Naive thymus-derived CD4-positive, alpha-beta T cell (primary cell): ENCODE measurements around the gene ASAP2. TPM values are rescaled to one million over a fixed set of nuclear protein-coding genes. Genes with fewer than 3 reads are reported as not detected.
"Not testable (repeated sequence)": the region's sequence is repeated elsewhere in the genome, so short reads cannot be mapped to it uniquely, and the experiment has no call there.

Source experiments
- ATAC-seq: fragments of 150-1000 bp; cut with Tn5 transposase; 2 replicates; pipeline ENCODE4 v1.10.0; 2021; ENCODE audit warnings: mild to moderate bottlenecking, moderate library complexity
- CTCF ChIA-PET: fragments of 350-600 bp; sonication (Branson Sonifier 250); formaldehyde crosslinking; loops from one replicate; lab custom pipeline; 2021; ENCODE audit warnings: antibody characterized with exemption; lab: Charles Lee
- POLR2A ChIA-PET: fragments of 350-600 bp; sonication (Branson Sonifier 250); formaldehyde crosslinking; loops from one replicate; lab custom pipeline; 2021; ENCODE audit warnings: antibody characterized with exemption, inconsistent platforms; lab: Charles Lee
- DNase-seq, 9 donors: peaks; one replicate each; pipeline versions ENCODE4 v3.0.0 to v3.0.0-alpha.2; 2020 to 2022; ENCODE audit warnings: mixed read lengths in 1 of 9
- H3K27ac ChIP-seq: one replicate; pipeline ENCODE4 v1.7.0; 2013; ENCODE audit warnings: mild to moderate bottlenecking, low read depth, low read length, moderate library complexity
- H3K27me3 ChIP-seq, 2 donors: one replicate each; pipeline ENCODE4 v1.7.0; 2013; ENCODE audit warnings: low read length in 2 of 2, mild to moderate bottlenecking in 2 of 2, moderate library complexity in 2 of 2; ENCODE audit not compliant: control insufficient read depth in 2 of 2, insufficient read depth in 2 of 2
- H3K36me3 ChIP-seq, 3 experiments: 1 replicate in 2 of 3; 2 replicates in 1 of 3; pipeline ENCODE4 v1.7.0; 2013; ENCODE audit warnings: low read length in 3 of 3, mild to moderate bottlenecking in 3 of 3, moderate library complexity in 1 of 3; ENCODE audit not compliant: insufficient read depth in 3 of 3, control insufficient read depth in 2 of 3
- H3K4me1 ChIP-seq, 2 donors: one replicate each; pipeline ENCODE4 v1.7.0; 2013; ENCODE audit warnings: low read length in 2 of 2, mild to moderate bottlenecking in 2 of 2, moderate library complexity in 1 of 2; ENCODE audit not compliant: control insufficient read depth in 2 of 2, insufficient read depth in 2 of 2
- H3K4me3 ChIP-seq: 2 replicates; pipeline ENCODE4 v1.7.0; 2013; ENCODE audit warnings: mild to moderate bottlenecking, low read length
- H3K9me3 ChIP-seq, 3 experiments: 1 replicate in 2 of 3; 2 replicates in 1 of 3; pipeline ENCODE4 v1.7.0; 2013; ENCODE audit warnings: low read length in 3 of 3; ENCODE audit not compliant: control insufficient read depth in 2 of 3
- H3K27ac Mint-ChIP-seq, 9 donors: one replicate each; pipeline ENCODE4 v1.8.0; 2020 to 2022; ENCODE audit warnings: mixed read lengths in 9 of 9, mild to moderate bottlenecking in 8 of 9, moderate library complexity in 5 of 9, inconsistent platforms in 2 of 9
- H3K27me3 Mint-ChIP-seq, 5 donors: one replicate each; pipeline ENCODE4 v1.8.0; 2021 to 2022; ENCODE audit warnings: mixed read lengths in 5 of 5, mild to moderate bottlenecking in 1 of 5
- H3K36me3 Mint-ChIP-seq, 5 donors: one replicate each; pipeline ENCODE4 v1.8.0; 2020 to 2022; ENCODE audit warnings: mixed read lengths in 5 of 5, mild to moderate bottlenecking in 3 of 5, inconsistent platforms in 1 of 5
- H3K4me1 Mint-ChIP-seq, 7 donors: one replicate each; pipeline ENCODE4 v1.8.0; 2020 to 2022; ENCODE audit warnings: mixed read lengths in 7 of 7, mild to moderate bottlenecking in 3 of 7, inconsistent platforms in 1 of 7
- H3K4me3 Mint-ChIP-seq, 10 donors: one replicate each; pipeline ENCODE4 v1.8.0; 2020 to 2022; ENCODE audit warnings: mild to moderate bottlenecking in 10 of 10, mixed read lengths in 10 of 10, moderate library complexity in 6 of 10, inconsistent platforms in 2 of 10
- H3K9me3 Mint-ChIP-seq, 11 donors: one replicate each; pipeline ENCODE4 v1.8.0; 2020 to 2022; ENCODE audit warnings: mixed read lengths in 11 of 11, mild to moderate bottlenecking in 4 of 11, inconsistent platforms in 1 of 11, moderate library complexity in 1 of 11
- intact Hi-C, 2 donors: fragments of 100-400 bp; cut with micrococcal nuclease; formaldehyde crosslinking; loops; one replicate each; pipeline ENCODE4 v1.15.1; 2023
- polyA plus RNA-seq, 2 donors: library from polyadenylated mRNA; unstranded; fragments of 300-500 nt; fragmentation: Illumina TruSeq; gene quantifications; one replicate each; pipeline ENCODE4 v1.2.3, GENCODE V29; 2021
- total RNA-seq, 6 experiments: library from RNA in 5 of 6; stranded (reverse) in 5 of 6; gene quantifications; 1 replicate in 5 of 6; 2 replicates in 1 of 6; pipeline ENCODE4 v1.2.3 and lab custom pipeline; 2021 to 2026

Gene ASAP2
- total and polyA plus RNA-seq, 7 experiments from 2014 or later, result 0.10 to 1.2 (median 0.45) TPM; not detected in 4

GRCh38 chr2:9216143-9216542 lies 9.5 kb downstream of the ASAP2 start:
- intact Hi-C loops, H3K4me3 ChIP-seq, H3K9me3 ChIP-seq, CTCF ChIA-PET, H3K27me3 ChIP-seq, H3K27ac Mint-ChIP-seq, ATAC-seq, H3K4me1 Mint-ChIP-seq, H3K4me1 ChIP-seq, DNase-seq, H3K36me3 ChIP-seq, H3K27ac ChIP-seq, H3K36me3 Mint-ChIP-seq, POLR2A ChIA-PET, H3K9me3 Mint-ChIP-seq: not testable (repeated sequence)
- peak overlapping the region in 1 of 10 donors; percentile 20 for H3K4me3 Mint-ChIP-seq
- H3K27me3 Mint-ChIP-seq, result peaks cover 24 to 38% (median 30%) of the 10 kb centered on the region in 5 donors

GRCh38 chr2:9217838-9218770 lies 11.5 kb downstream of the ASAP2 start:
- H3K27ac Mint-ChIP-seq, result no peak overlapping the region
- Histone ChIP-seq H3K9me3 (no peaks in the 10 kb centered on the region), H3K27ac (no peak overlapping the region), H3K36me3 (no peaks in the 10 kb centered on the region), H3K4me1 (no peaks in the 10 kb centered on the region), H3K27me3 (no peaks in the 10 kb centered on the region), H3K4me3 (no peak overlapping the region)
- no peak overlapping the region for H3K4me3 Mint-ChIP-seq
- POLR2A ChIA-PET, result no interaction called here
- no peak for ATAC-seq
- peaks cover 0 to 2% (median 0%) of the 10 kb centered on the region in 11 donors for H3K9me3 Mint-ChIP-seq
- CTCF ChIA-PET, result interaction anchor here (0.6 kb wide), 2 partner anchors 152 to 437 kb away, joined by 3 to 5 read pairs; no protein-coding TSS in a partner anchor
- intact Hi-C loops, result no loop called here
- H3K27me3 Mint-ChIP-seq, result peaks cover 10 to 30% (median 22%) of the 10 kb centered on the region in 5 donors
- no peak for DNase-seq
- H3K4me1 Mint-ChIP-seq, result peaks cover 0 to 5% (median 0%) of the 10 kb centered on the region in 7 donors
- peaks cover 0 to 5% (median 3%) of the 10 kb centered on the region in 5 donors for H3K36me3 Mint-ChIP-seq

GRCh38 chr2:9219027-9219445 lies 12.4 kb downstream of the ASAP2 start:
- Histone ChIP-seq H3K4me1 (no peaks in the 10 kb centered on the region), H3K9me3 (no peaks in the 10 kb centered on the region), H3K36me3 (no peaks in the 10 kb centered on the region), H3K27ac (no peak overlapping the region), H3K27me3 (no peaks in the 10 kb centered on the region), H3K4me3 (no peak overlapping the region)
- ChIA-PET POLR2A (no interaction called here), CTCF (interaction anchor here (0.6 kb wide), 1 partner anchor 438 kb away, joined by 3 read pairs; no protein-coding TSS in a partner anchor)
- Mint-ChIP-seq H3K27me3 (peaks cover 5 to 30% (median 15%) of the 10 kb centered on the region in 5 donors), H3K4me3 (no peak overlapping the region), H3K27ac (peak overlapping the region in 1 of 9 donors; percentile 21), H3K36me3 (peaks cover 0 to 5% (median 3%) of the 10 kb centered on the region in 5 donors), H3K4me1 (peaks cover 0 to 5% (median 0%) of the 10 kb centered on the region in 7 donors), H3K9me3 (peaks cover 0 to 2% (median 0%) of the 10 kb centered on the region in 11 donors)
- no peak for DNase-seq
- no peak for ATAC-seq
- intact Hi-C loops, result no loop called here

- no peak for ATAC-seq
- H3K36me3 ChIP-seq, result no peaks in the 10 kb centered on the region
- no peak overlapping the region for H3K4me3 Mint-ChIP-seq
- peaks cover 0 to 2% (median 0%) of the 10 kb centered on the region in 11 donors for H3K9me3 Mint-ChIP-seq
- DNase-seq, result no peak
- no peaks in the 10 kb centered on the region for H3K4me1 ChIP-seq
- H3K27me3 Mint-ChIP-seq, result peaks cover 5 to 30% (median 18%) of the 10 kb centered on the region in 5 donors
- CTCF ChIA-PET, result no interaction called here
- H3K4me1 Mint-ChIP-seq, result peaks cover 0 to 5% (median 0%) of the 10 kb centered on the region in 7 donors
- peaks cover 0 to 5% (median 3%) of the 10 kb centered on the region in 5 donors for H3K36me3 Mint-ChIP-seq
- POLR2A ChIA-PET, result no interaction called here
- intact Hi-C loops, result no loop called here
- H3K9me3 ChIP-seq, result no peaks in the 10 kb centered on the region
- no peaks in the 10 kb centered on the region for H3K27me3 ChIP-seq
- no peak overlapping the region for H3K27ac ChIP-seq
- H3K4me3 ChIP-seq, result no peak overlapping the region
- H3K27ac Mint-ChIP-seq, result no peak overlapping the region
Measured at GRCh38 chr2:9220201-9220600, 13.6 kb downstream of the ASAP2 start.

- Mint-ChIP-seq H3K27me3 (peaks cover 5 to 29% (median 14%) of the 10 kb centered on the region in 5 donors), H3K27ac (no peak overlapping the region), H3K4me3 (no peak overlapping the region), H3K9me3 (peaks cover 0 to 2% (median 0%) of the 10 kb centered on the region in 11 donors), H3K4me1 (no peaks in the 10 kb centered on the region), H3K36me3 (peaks cover 0 to 5% (median 3%) of the 10 kb centered on the region in 5 donors)
- no peaks in the 10 kb centered on the region for H3K27me3 ChIP-seq
- intact Hi-C loops, result no loop called here
- POLR2A ChIA-PET, result no interaction called here
- DNase-seq (no peak), ATAC-seq (no peak)
- H3K36me3 ChIP-seq, result no peaks in the 10 kb centered on the region
- no peak overlapping the region for H3K4me3 ChIP-seq
- no peaks in the 10 kb centered on the region for H3K4me1 ChIP-seq
- CTCF ChIA-PET, result no interaction called here
- no peaks in the 10 kb centered on the region for H3K9me3 ChIP-seq
- no peak overlapping the region for H3K27ac ChIP-seq
Measured at GRCh38 chr2:9221223-9221622, 14.6 kb downstream of the ASAP2 start.

GRCh38 chr2:9222239-9222892 lies 15.8 kb downstream of the ASAP2 start:
- Mint-ChIP-seq H3K27ac (no peak overlapping the region), H3K27me3 (peaks cover 5 to 29% (median 14%) of the 10 kb centered on the region in 5 donors), H3K4me1 (no peaks in the 10 kb centered on the region), H3K36me3 (peaks cover 0 to 5% (median 3%) of the 10 kb centered on the region in 5 donors), H3K9me3 (peaks cover 0 to 3% (median 0%) of the 10 kb centered on the region in 11 donors), H3K4me3 (no peak overlapping the region)
- ATAC-seq, result no peak
- ChIA-PET POLR2A (no interaction called here), CTCF (no interaction called here)
- no peaks in the 10 kb centered on the region for H3K9me3 ChIP-seq
- H3K4me3 ChIP-seq, result no peak overlapping the region
- H3K36me3 ChIP-seq, result no peaks in the 10 kb centered on the region
- no peak overlapping the region for H3K27ac ChIP-seq
- intact Hi-C loops, result no loop called here
- no peak for DNase-seq
- H3K27me3 ChIP-seq, result no peaks in the 10 kb centered on the region
- no peaks in the 10 kb centered on the region for H3K4me1 ChIP-seq
